SH-SY5Y (cell line): ENCODE data around the gene KIAA1614.

Experiments used
- GATA2 ChIP-seq: IDR thresholded peaks from 2 replicates; pipeline ENCODE4 v1.6.1; 2011; ENCODE audit warnings: mild to moderate bottlenecking, low read depth, low read length
- GATA3 ChIP-seq: IDR thresholded peaks from 2 replicates; pipeline ENCODE4 v1.6.1; 2011; ENCODE audit warnings: low read depth, mild to moderate bottlenecking, low read length, moderate library complexity

DNA sequence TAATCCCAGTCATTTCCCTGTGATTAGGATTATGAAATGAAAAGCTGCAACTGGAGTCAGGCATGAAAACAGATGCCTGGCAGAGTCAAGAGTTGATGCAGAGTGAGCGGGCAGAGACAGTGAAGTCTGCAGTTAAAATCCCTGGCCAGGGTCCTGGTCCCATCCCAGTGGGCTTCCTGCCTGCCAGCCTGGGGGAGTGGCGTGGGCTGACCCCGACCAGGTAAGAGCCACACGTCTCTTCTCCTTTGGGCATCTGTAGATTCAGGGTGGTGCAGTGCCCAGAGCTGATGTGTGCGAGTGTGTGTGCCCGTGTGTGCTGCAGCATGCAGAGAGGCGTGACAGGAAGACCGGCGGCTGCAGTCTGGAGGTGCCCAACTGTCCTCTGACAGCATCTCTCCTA, 6.2 kb upstream of the KIAA1614 start:
- TF ChIP-seq GATA3 (no peak), GATA2 (no peak)
